CD4-positive, alpha-beta memory T cell (primary cell): ENCODE results near the gene ABCG5. TPM values are rescaled to one million over a fixed set of nuclear protein-coding genes. Genes with fewer than 3 reads are reported as not detected.

Experiments used
- CTCF ChIA-PET: fragments of 350-600 bp; sonication (Branson Sonifier 250); formaldehyde crosslinking; loops from one replicate; lab custom pipeline; 2021; ENCODE audit warnings: inconsistent platforms; ENCODE audit not compliant: partially characterized antibody; lab: Charles Lee
- POLR2A ChIA-PET: fragments of 350-600 bp; sonication (Branson Sonifier 250); formaldehyde crosslinking; loops from one replicate; lab custom pipeline; 2021; ENCODE audit not compliant: partially characterized antibody; lab: Charles Lee
- DNase-seq, 5 donors: peaks; one replicate each; pipeline versions ENCODE4 v3.0.0 to v3.0.0-alpha.2; 2020 to 2022; ENCODE audit warnings: mixed read lengths in 1 of 5
- H3K27ac ChIP-seq: one replicate; pipeline ENCODE4 v1.7.0; 2013; ENCODE audit warnings: low read depth, low read length
- H3K27me3 ChIP-seq: 2 replicates; pipeline ENCODE4 v1.7.0; 2013; ENCODE audit warnings: mild to moderate bottlenecking, low read length, moderate library complexity; ENCODE audit not compliant: insufficient read depth
- H3K36me3 ChIP-seq: 2 replicates; pipeline ENCODE4 v1.7.0; 2013; ENCODE audit warnings: mild to moderate bottlenecking, low read length, moderate library complexity; ENCODE audit not compliant: insufficient read depth
- H3K4me1 ChIP-seq: 2 replicates; pipeline ENCODE4 v1.7.0; 2013; ENCODE audit warnings: mild to moderate bottlenecking, low read length, moderate library complexity; ENCODE audit not compliant: insufficient read depth
- H3K4me3 ChIP-seq, 2 donors: one replicate each; pipeline ENCODE4 v1.7.0; 2013; ENCODE audit warnings: low read length in 2 of 2, mild to moderate bottlenecking in 1 of 2
- H3K9me3 ChIP-seq, 2 donors: one replicate each; pipeline ENCODE4 v1.7.0; 2013; ENCODE audit warnings: low read length in 2 of 2, control low read depth in 1 of 2; ENCODE audit not compliant: control insufficient read depth in 1 of 2
- H3K27ac Mint-ChIP-seq, 7 donors: one replicate each; pipeline ENCODE4 v1.8.0; 2020 to 2021; ENCODE audit warnings: mixed read lengths in 7 of 7, mild to moderate bottlenecking in 6 of 7, inconsistent platforms in 3 of 7, moderate library complexity in 3 of 7
- H3K27me3 Mint-ChIP-seq, 2 donors: one replicate each; pipeline ENCODE4 v1.8.0; 2020 to 2021; ENCODE audit warnings: mixed read lengths in 2 of 2
- H3K36me3 Mint-ChIP-seq, 2 donors: one replicate each; pipeline ENCODE4 v1.8.0; 2020 to 2021; ENCODE audit warnings: mixed read lengths in 2 of 2, inconsistent platforms in 1 of 2, mild to moderate bottlenecking in 1 of 2
- H3K4me1 Mint-ChIP-seq, 4 donors: one replicate each; pipeline ENCODE4 v1.8.0; 2020 to 2021; ENCODE audit warnings: mixed read lengths in 4 of 4, mild to moderate bottlenecking in 1 of 4
- H3K4me3 Mint-ChIP-seq, 8 donors: one replicate each; pipeline ENCODE4 v1.8.0; 2020 to 2021; ENCODE audit warnings: mixed read lengths in 8 of 8, mild to moderate bottlenecking in 7 of 8, moderate library complexity in 6 of 8, inconsistent platforms in 3 of 8
- H3K9me3 Mint-ChIP-seq, 8 donors: one replicate each; pipeline ENCODE4 v1.8.0; 2020 to 2021; ENCODE audit warnings: mixed read lengths in 8 of 8, mild to moderate bottlenecking in 5 of 8, inconsistent platforms in 3 of 8, moderate library complexity in 1 of 8
- intact Hi-C: fragments of 100-400 bp; cut with micrococcal nuclease; formaldehyde crosslinking; loops from one replicate; pipeline ENCODE4 v1.15.1; 2023
- polyA plus RNA-seq, 2 donors: library from polyadenylated mRNA; unstranded; fragments of 300-500 nt; fragmentation: Illumina TruSeq; gene quantifications; one replicate each; pipeline ENCODE4 v1.2.3, GENCODE V29; 2021
- total RNA-seq, 2 experiments: library from RNA; stranded (reverse); gene quantifications; one replicate each; pipeline ENCODE4 v1.2.3, GENCODE V29; 2021

ABCG5 gene
- total and polyA plus RNA-seq, 4 experiments from 2014 or later = not detected

DNA sequence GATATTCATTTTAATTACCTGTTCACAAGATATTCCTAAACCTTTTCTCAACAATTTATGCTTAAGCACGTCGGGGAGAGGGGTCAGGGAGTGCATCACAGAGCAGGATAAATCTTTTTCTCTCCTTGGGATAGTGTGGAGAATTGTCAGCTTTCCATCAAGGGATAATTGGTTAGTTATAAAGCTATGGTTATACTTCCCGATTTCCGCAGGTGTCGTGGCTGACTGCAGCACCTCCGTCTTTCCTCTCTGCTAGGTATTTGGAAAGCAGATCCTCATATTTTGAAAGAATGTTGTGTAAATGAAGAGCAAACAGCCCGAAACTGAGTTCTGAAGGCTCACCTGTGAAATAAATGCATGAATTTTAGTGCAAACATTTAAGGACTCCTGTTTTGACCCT is 64.0 kb downstream of the ABCG5 start:
- intact Hi-C loops = loop anchor here (2.0 to 10.0 kb wide), 2 partner anchors 140 to 222 kb away; partner anchors contain the start of gene PLEKHH2
- Mint-ChIP-seq H3K27me3 (peaks cover 0 to 3% of the 10 kb centered on the region in 2 donors), H3K9me3 (no peaks in the 10 kb centered on the region), H3K4me3 (peak overlapping the region; percentile 93 to 98 (median 96)), H3K27ac (peak overlapping the region in 4 of 7 donors; percentile 58 to 97 (median 92)), H3K36me3 (peaks cover 0 to 2% of the 10 kb centered on the region in 2 donors), H3K4me1 (peaks cover 7 to 13% (median 11%) of the 10 kb centered on the region in 4 donors)
- Histone ChIP-seq H3K4me3 (peak overlapping the region; percentile 93 to 100), H3K4me1 (peaks cover 12% of the 10 kb centered on the region), H3K9me3 (no peaks in the 10 kb centered on the region), H3K36me3 (no peaks in the 10 kb centered on the region), H3K27me3 (no peaks in the 10 kb centered on the region), H3K27ac (no peak overlapping the region)
- DNase-seq = no peak
- CTCF ChIA-PET = interaction anchor here (1.1 to 1.3 kb wide), 4 partner anchors 9 to 946 kb away, joined by 3 read pairs; no protein-coding TSS in a partner anchor
- POLR2A ChIA-PET = no interaction called here

DNA sequence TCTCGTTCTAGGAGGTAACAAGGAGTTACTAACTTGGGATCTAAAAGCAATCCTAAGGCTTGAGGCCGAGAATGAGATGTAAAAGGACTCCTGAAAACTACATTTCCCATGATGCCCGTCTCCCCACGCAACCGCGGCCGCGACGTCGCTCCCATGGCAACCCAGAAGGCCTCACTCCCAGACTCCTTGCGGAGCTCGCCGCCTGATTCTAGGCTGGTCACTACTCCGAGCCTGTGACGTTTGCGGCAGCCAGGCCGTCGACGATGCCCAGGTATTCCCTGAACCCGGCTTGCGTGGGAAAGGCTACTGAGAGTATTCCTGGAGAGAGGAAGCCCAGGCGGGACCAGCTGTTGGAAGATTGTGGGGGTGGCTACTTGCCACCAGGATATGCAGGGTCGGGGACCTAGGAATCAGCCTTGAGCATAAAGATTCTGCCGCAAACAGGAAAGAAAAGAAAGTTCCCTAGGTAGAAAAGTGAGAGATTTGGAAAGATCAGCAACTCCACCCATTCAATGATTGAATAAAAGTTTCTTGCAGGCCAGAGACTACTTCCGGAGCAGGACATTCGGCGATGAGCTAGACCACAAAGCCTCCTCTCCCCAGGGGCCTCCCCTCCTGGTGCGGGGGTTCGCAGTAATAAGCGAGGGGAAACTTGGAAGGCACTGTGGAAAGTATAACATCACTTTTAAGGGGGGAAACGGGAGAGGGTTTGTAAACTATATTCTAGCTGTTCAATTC is 64.6 kb downstream of the ABCG5 start, which contains the start of gene DYNC2LI1:
DYNC2LI1 (plus strand) TSS at position 164 of the 738 bp plus-strand sequence; CDS start at position 264, 100 bp downstream.
- Mint-ChIP-seq H3K4me1 (peaks cover 7 to 13% (median 11%) of the 10 kb centered on the region in 4 donors), H3K27me3 (peaks cover 3% of the 10 kb centered on the region in 2 donors), H3K27ac (peak within 1 kb of the TSS; percentile 58 to 97 (median 91)), H3K4me3 (peak within 1 kb of the TSS; percentile 93 to 98 (median 96)), H3K9me3 (no peaks in the 10 kb centered on the region), H3K36me3 (peaks cover 0 to 2% of the 10 kb centered on the region in 2 donors)
- intact Hi-C loops = loop anchor here (2.0 to 10.0 kb wide), 2 partner anchors 139 to 223 kb away; partner anchors contain the start of gene PLEKHH2
- Histone ChIP-seq H3K27ac (peak within 1 kb of the TSS; percentile 53), H3K36me3 (no peaks in the 10 kb centered on the region), H3K27me3 (no peaks in the 10 kb centered on the region), H3K4me1 (peaks cover 12% of the 10 kb centered on the region), H3K4me3 (peak within 1 kb of the TSS; percentile 93 to 100), H3K9me3 (no peaks in the 10 kb centered on the region)
- ChIA-PET CTCF (interaction anchor here (1.1 to 1.3 kb wide), 4 partner anchors 9 to 946 kb away, joined by 3 read pairs; no protein-coding TSS in a partner anchor), POLR2A (interaction anchor here (0.8 kb wide), 1 partner anchor 964 kb away, joined by 4 read pairs; no protein-coding TSS in a partner anchor)
- DNase-seq = peak; percentile 65 to 75 (median 70)

DNA sequence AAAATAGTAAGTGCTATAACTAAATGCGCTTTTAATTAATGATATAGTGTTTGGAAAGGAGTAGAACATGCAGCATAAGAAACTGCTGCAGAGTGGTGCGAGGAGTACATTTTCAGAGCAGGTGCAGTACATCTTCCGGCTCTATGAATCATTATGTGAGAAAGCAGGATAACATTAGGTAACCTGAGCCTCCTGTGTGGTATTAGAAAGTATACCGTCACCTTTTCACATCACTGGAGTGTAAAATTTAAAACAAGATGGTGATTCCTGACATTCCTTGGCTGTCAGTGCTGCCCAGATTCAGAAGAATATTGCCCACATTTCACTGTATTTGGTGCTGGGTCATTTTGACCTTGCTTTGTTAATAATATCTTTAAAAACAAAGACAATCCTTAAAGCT is 72.6 kb downstream of the ABCG5 start:
- intact Hi-C loops = no loop called here
- CTCF ChIA-PET = no interaction called here

DNA sequence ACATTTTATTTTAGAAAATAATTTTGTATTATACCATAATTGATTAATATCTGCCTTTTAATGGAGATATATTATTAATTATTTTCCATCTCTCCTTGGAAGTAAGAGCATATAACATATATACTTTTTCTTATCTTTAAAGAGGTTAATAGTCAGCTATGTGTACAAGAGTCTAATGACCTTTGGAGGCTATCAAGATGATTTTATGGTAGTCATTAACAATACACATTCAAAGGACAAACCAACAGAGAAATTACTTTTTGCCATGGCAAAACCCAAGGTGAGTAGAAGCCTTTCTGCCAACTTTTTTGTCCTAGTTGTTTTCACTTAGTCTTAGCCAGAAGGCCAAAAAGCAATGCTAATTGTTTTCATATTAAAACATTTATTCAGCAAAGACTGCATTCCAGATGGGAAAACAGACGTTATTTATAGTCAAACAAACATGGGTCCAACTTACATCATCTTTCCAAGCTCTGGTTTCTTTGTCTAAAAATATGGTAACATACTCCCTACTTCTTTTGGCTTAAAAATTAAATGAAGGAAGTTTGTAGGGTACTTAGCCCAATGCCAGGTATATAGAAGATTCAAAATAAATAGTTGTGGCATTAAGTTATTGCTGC is 74.4 kb downstream of the ABCG5 start:
- Histone ChIP-seq H3K27ac (no peak overlapping the region), H3K4me1 (no peaks in the 10 kb centered on the region), H3K4me3 (no peak overlapping the region), H3K27me3 (no peaks in the 10 kb centered on the region), H3K36me3 (no peaks in the 10 kb centered on the region), H3K9me3 (no peaks in the 10 kb centered on the region)
- DNase-seq = no peak
- H3K36me3 Mint-ChIP-seq = peaks cover 0 to 3% of the 10 kb centered on the region in 2 donors
- peaks cover 0 to 7% of the 10 kb centered on the region in 2 donors for H3K27me3 Mint-ChIP-seq
- H3K27ac Mint-ChIP-seq = no peak overlapping the region
- peaks cover 0 to 4% (median 0%) of the 10 kb centered on the region in 8 donors for H3K9me3 Mint-ChIP-seq
- POLR2A ChIA-PET = no interaction called here
- CTCF ChIA-PET = no interaction called here
- intact Hi-C loops = no loop called here
- no peaks in the 10 kb centered on the region for H3K4me1 Mint-ChIP-seq
- H3K4me3 Mint-ChIP-seq = no peak overlapping the region

More for the DNA sequence above, 72.6 kb downstream of the ABCG5 start:
- Mint-ChIP-seq H3K4me1 (no peaks in the 10 kb centered on the region), H3K27ac (no peak overlapping the region), H3K27me3 (peaks cover 3 to 9% of the 10 kb centered on the region in 2 donors), H3K4me3 (no peak overlapping the region), H3K9me3 (peaks cover 0 to 4% (median 0%) of the 10 kb centered on the region in 8 donors), H3K36me3 (peaks cover 0 to 3% of the 10 kb centered on the region in 2 donors)
- H3K36me3 ChIP-seq = no peaks in the 10 kb centered on the region
- no peaks in the 10 kb centered on the region for H3K9me3 ChIP-seq
- no peak overlapping the region for H3K4me3 ChIP-seq
- H3K4me1 ChIP-seq = no peaks in the 10 kb centered on the region
- POLR2A ChIA-PET = no interaction called here
- no peak for DNase-seq
- no peak overlapping the region for H3K27ac ChIP-seq
- no peaks in the 10 kb centered on the region for H3K27me3 ChIP-seq

DNA sequence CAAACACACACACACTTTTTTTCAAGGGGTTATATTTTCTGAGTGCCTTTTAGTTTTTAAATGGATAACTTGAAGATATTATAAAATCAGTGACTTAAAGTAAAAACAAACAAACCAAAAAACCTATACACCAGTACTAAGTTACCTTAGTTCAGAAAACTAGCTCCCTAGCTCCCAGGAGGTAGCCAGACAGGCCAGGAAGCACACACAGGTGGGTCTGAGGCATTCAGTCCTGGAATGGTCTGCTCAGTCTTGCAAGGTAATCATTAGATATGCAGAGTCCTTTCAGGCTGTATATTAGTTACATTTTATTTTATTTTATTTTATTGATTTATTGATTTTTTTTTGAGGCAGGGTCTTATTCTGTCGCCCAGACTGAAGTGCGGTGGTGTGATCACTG is 75.5 kb downstream of the ABCG5 start:
- ChIA-PET POLR2A (no interaction called here), CTCF (no interaction called here)
- Mint-ChIP-seq H3K27ac (no peak overlapping the region), H3K27me3 (peaks cover 0 to 5% of the 10 kb centered on the region in 2 donors), H3K36me3 (peaks cover 0 to 3% of the 10 kb centered on the region in 2 donors), H3K9me3 (peaks cover 0 to 4% (median 0%) of the 10 kb centered on the region in 8 donors), H3K4me1 (no peaks in the 10 kb centered on the region), H3K4me3 (no peak overlapping the region)
- Histone ChIP-seq H3K27me3 (no peaks in the 10 kb centered on the region), H3K9me3 (no peaks in the 10 kb centered on the region), H3K27ac (no peak overlapping the region), H3K36me3 (no peaks in the 10 kb centered on the region), H3K4me1 (no peaks in the 10 kb centered on the region), H3K4me3 (no peak overlapping the region)
- DNase-seq = no peak
- intact Hi-C loops = no loop called here

Other genes starting within 250 kb of the ABCG5 start
- gene THADA, start 242.8 kb downstream of the ABCG5 start, total RNA-seq = 10 to 100 TPM; 42.1 to 44.8 TPM
- 10 to 100 TPM; 20.3 to 23.4 TPM for gene THADA, start 242.8 kb downstream of the ABCG5 start, polyA plus RNA-seq
- gene PLEKHH2, start 201.6 kb downstream of the ABCG5 start, total RNA-seq = 1 to 10 TPM; 1.2 TPM
- not detected for gene PLEKHH2, start 201.6 kb downstream of the ABCG5 start, polyA plus RNA-seq
- gene C1GALT1C1L, start 162.4 kb downstream of the ABCG5 start, total RNA-seq = not detected
- gene C1GALT1C1L, start 162.4 kb downstream of the ABCG5 start, polyA plus RNA-seq = not detected
- gene DYNC2LI1, start 64.8 kb downstream of the ABCG5 start, total RNA-seq = 1 to 10 TPM; 2.9 to 3.9 TPM
- gene DYNC2LI1, start 64.8 kb downstream of the ABCG5 start, polyA plus RNA-seq = 1 to 10 TPM; 5.1 to 7.1 TPM
- not detected for gene ABCG8, start 132 bp upstream of the ABCG5 start, total RNA-seq
- gene ABCG8, start 132 bp upstream of the ABCG5 start, polyA plus RNA-seq = under 1 TPM in 1 of 2 donors, not detected in 1; 0.10 TPM
- 10 to 100 TPM; 61.5 to 65.3 TPM for gene LRPPRC, start 157.2 kb upstream of the ABCG5 start, total RNA-seq
- 10 to 100 TPM; 41.0 to 43.9 TPM for gene LRPPRC, start 157.2 kb upstream of the ABCG5 start, polyA plus RNA-seq